GM19025 (cell line): ENCODE results near the gene CALR3.
"Not testable (repeated sequence)": the region's sequence is repeated elsewhere in the genome, so short reads cannot be mapped to it uniquely, and the experiment has no call there.

Source experiments
- ATAC-seq: cut with Tn5 transposase; IDR thresholded peaks from one replicate; pipeline ENCODE4 v1.9.1; 2021; ENCODE audit warnings: mild to moderate bottlenecking, low read depth, moderate library complexity; ENCODE audit not compliant: unreplicated experiment

The CALR3 gene

DNA sequence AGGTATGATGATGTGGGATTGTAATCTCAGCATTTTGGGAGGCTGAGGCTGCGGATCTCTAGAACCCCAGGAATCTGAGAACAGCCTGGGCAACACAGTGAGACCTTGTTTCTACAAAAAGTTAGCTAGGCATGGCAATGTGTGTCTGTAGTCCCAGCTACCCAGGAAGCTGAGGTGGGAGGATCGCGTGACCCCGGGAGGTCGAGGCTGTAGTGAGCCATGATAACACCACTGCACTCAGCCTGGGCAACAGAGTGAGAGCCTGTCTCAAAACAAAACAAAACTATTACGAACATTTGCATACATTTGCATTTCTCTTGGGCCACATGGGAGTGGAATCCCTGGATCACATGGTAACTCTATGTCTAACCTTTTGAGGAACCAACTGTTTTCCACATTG lies 1.9 kb upstream of the CALR3 start:
- ATAC-seq, result no peak

DNA sequence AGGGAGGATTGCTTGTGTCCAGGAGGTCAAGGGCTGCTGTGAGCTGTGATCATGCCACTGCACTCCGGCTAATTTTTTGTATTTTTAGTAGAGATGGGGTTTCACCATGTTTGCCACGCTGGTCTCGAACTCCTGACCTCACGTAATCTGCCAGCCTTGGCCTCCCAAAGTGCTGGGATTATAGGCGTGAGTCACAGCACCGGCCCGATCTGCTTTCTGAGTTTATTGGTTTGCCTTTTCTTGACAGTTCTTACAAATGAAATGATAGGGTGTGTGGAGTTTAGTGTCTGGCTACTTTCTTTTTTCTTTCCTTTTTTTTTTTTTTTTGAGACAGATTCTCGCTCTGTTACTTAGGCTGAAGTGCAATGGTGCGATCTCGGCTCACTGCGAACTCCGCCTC lies 1.1 kb upstream of the CALR3 start:
- no peak for ATAC-seq

DNA sequence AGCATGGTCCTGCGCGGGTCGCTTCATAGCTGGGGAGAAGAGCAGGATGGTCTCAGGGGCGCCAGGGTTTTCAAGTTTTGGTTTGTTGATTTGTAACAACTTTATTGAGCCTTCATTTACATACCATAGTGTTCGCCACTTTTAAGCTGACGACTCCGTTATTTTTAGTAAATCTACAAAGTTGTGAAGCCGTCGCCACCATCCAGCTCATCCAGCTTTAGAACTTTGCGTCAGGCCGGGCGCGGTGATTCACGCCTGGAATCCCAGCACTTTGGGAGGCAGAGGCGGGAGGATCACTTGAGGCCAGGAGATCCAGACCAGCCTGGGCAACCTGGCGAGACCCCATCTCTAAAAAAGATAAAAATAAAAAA lies 631 bp upstream of the CALR3 start:
- ATAC-seq, result no peak

DNA sequence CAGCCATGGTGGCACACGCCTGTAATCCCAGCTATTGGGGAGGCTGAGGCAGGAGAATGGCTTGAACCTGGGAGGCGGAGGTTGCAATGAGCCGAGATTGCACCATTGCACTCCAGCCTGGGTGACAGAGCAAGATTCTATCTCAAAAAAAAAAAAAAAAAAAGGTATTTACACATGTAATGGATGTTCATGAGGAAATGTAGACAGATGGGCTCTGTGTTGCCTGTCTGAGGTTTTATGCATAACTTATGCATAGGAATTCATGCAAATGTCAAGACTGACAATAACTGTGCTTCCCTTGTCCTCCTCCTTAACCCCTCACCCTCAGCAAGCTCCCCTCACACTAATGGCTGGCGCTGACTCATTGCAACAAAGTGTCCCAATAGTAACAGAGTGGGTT lies 9.5 kb downstream of the CALR3 start:
- ATAC-seq, result not testable (repeated sequence)

DNA sequence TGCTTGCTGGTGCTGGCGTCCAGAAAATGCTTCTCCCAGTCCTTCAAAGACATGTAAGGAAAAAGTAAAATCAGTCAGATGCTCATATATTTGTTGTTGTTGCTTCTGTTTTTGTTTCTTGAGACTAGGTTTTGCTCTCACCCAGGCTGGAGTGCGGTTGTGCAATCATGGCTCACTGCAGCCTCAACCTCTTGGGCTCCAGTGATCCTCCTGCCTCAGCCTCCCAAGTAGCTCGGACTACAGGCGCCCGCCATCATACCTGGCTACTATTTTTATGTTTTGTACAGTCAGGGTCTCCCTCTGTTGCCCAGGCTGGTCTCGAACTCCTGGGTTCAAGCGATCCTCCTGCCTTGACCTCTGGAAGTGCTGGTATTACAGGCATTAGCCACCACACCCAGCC lies 13.2 kb downstream of the CALR3 start:
- ATAC-seq, result no peak

DNA sequence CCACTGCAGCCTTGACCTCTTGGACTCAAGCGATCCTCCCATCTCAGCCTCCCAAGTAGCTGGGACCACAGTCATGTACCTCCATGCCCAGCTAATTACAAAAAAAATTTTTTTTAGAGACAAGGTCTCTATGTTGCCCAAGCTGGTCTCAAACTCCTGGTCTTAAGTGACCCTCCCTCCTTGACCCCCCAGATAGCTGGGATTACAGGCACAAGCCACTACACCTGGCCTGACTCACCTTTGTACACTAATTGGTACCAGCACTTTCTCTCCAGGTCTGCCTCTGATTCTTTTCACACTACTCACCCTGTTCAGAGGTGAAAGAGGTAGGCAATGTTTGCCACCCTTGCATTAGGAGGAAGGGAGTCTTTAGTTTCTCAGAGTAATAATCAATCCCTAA lies 18.7 kb downstream of the CALR3 start:
- ATAC-seq, result no peak

DNA sequence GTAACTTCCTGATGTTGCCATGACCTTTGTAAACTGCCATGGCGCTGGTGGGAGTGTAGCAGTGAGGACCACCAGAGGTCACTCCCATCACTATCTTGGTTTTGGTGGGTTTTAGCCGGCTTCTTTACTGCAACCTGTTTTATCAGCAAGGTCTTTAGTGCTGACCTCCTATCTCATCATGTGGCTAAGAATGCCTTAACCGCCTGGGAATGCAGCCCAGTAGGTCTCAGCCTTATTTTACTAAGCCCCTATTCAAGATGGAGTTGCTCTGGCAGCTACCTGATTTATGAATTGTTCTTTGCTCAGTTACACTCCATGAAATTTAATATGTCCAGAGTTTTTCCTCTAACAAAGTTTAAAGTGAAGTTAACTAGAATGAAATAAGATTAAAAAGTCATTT lies 19.6 kb downstream of the CALR3 start:
- ATAC-seq, result no peak

DNA sequence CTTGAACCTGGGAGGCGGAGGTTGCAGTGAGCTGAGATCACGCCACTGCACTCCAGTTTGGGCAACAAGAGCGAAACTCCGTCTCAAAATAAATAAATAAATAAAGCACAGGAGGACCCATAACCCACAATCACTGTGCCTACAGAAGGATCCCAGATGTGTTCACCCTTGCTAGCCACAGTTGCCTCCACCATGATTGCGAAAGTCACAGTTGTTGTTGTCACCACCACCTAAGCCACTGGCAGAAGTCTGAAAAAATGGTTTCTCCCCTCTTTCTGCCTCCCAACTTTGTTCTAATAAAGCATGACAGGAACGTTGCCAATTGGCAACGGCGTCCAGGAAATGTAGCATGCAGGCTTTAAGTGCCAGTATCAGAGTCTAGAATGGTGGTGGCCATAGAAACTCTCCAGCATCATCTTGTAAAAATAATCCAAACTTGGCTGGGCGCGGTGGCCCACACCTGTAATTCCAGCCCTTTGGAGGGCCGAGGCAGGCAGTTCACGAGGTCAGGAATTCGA lies 22.0 kb downstream of the CALR3 start:
- no peak for ATAC-seq

DNA sequence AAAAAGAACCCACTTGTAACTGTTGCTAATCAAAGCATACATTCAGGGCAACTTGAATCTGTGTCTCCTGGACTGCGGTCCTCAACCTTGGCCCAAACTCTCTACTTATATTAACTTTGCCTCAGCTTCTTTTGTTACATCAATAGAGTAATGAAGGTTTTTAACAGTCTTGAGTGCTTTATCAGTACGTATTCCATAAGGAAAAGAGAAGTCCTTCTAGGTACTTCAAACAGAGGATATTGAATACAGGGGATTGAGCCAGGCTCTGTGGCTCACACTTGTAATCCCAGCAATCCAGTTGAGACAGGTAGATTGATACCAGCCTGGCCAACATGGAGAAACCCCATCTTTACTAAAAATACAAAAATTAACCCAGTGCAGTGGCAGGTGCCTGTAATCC lies 23.0 kb downstream of the CALR3 start:
- no peak for ATAC-seq

DNA sequence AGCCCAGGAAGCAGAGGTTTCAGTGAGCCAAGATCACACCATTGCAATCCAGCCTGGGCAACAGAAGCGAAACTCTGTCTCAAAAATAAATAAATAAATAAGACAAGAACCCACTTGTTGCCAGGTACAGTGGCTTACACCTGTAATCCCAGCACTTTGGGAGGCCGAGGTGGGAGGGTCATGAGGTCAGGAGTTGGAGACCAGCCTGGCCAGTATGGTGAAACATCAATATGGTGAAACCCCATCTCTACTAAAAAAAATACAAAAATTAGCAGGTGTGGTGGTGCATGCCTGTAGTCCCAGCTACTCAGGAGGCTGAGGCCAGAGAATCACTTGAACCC lies 23.4 kb downstream of the CALR3 start:
- ATAC-seq, result not testable (repeated sequence)

DNA sequence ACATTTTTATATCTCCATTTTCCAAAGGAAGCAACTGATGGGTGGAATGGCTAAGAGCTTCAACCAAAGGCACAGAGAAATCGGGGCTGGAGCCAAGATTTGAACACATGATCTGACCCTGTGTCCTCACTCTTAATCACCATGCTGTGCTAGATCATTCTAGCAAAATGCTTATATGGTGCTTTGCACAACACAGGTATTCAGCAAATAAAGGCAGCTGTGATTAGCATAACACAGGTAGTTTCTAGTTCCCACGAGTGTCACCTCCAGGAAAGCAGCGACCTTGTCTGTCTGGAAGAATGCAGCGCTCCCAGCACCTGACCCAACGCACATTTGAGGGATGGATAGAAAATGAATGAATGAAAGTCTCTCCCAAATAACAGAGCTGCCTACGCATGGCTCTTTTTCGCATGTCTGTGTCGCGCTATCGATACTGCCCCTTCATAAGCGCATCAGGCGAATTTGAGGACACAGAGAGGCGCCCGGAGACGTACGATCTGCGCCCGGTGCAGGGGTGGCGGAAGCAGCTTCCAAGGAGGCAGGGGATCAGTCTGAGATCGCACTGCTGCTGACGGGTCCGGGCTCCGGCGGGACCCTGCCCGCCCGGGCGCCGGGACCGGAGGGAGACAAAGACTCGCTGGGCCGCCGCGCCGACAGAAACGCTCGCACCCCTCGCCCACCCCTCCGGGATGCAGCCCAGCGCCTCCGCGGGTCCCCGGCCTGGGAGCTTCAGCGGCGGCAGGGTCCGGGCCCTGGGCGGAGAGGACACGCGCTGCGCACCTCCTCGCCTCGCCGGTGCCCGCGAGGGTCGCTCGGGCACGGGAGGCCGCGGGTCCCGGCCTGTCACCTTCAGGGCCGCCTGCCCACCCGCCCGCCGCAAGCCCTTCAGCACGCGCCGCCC lies 24.8 kb downstream of the CALR3 start:
- ATAC-seq, result peak; percentile 16

DNA sequence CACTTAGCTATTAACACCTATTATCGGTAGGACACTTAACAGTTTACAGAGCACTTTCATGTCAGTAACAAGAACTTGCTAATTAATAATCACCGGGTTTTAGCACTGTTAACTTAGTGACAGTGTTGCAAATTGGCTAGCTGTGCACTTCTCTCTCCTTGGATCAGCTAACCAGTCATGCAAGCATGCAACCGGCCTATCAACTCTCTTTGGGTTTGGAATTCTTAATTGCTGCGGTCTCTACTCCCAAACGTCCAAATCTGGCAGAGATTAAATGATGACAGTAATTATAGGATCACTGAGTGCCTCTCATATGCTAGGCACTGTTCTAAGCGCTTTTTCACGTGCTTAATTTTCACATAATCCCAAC lies 25.4 kb downstream of the CALR3 start:
- no peak for ATAC-seq

DNA sequence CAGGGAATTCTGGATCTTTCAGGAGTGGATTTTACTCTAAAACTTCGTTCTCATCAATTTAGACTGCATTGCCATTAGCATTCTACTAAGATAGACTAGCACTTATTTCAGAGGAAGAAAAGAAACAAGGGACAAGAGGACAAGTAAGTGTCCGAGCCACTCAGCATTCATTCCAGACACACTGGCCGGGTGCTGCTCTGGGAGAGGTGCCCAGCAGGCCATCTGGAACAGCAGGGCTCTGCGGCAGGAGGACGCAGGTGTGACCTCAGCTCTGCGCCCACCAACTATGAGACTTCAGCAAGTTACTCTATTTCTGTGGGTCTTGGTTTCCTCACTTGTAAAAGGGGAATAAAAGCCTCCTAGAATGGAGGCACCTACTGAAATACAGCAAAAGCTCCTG lies 28.4 kb downstream of the CALR3 start:
- no peak for ATAC-seq

DNA sequence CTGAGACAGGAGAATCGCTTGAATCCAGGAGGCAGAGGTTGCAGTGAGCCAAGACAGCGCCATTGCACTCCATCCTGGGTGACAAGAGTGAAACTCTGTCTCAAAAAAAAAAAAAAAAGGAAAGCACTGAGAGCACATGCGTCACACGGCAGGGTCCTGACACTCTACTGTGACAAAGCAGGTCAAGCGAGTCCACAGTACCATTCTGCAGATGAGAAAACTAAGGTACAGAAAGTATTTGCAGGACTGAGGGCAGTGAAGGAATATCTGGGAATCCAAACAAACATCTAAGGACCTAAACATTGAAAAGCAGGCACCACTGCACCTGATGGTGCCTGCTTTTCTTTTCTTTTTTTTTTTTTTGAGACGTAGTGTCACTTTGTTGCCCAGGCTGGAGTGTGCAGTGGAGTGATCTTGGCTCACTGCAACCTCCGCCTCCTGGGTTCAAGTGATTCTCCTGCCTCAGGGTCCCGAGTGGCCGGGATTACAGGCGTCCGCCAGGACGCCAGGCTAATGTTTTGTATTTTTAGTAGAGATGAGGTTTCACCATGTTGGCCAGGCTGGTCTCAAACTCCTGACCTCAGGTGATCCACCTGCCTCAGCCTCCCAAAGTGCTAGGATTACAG lies 29.1 kb downstream of the CALR3 start:
- not testable (repeated sequence) for ATAC-seq

DNA sequence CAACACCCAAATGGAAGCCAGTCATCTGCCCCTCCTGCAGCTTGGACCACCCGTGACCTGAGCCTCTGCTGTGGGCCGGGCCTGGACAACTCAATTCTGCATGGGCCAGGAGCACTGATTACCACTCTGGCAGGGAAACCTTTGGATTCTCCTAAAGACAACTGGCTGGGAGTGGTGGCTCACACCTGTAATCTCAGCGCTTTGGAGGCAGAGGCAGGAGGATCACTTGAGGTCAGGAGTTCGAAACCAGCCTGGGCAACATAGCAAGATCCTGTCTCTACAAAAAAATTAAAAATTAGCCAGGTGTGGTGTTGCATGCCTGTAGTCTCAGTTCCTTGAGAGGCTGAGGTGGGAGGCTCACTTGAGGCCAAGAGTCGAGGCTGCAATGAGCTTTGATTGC lies 30.7 kb downstream of the CALR3 start:
- ATAC-seq, result no peak

DNA sequence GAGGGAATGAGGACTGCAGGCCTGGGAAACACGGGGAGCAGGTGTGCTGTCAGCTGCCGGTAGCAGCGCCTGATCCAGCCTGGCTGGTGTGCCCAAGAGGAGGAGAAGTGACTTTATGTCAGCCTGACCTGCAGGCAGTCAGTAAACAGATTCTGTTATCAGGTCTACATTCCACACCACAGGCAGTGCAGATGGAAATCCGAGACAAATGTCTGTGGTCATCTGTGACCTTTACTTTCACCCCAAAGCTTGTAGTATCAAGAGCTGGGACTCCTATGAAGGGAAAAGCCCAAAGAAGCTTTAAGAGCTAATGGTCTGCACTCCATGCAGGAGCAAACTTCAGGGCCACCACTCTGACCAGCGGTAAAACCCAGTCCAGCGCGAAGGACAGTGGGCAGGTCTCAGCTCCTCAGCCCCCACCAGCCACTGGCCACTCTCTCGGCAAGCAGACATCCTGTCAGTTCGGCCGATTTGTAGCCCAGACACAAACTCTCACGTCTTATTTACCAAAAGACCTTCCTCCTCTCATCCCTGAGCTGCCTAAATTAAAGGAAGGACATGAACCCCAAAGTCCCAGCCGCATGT lies 31.9 kb downstream of the CALR3 start:
- no peak for ATAC-seq

DNA sequence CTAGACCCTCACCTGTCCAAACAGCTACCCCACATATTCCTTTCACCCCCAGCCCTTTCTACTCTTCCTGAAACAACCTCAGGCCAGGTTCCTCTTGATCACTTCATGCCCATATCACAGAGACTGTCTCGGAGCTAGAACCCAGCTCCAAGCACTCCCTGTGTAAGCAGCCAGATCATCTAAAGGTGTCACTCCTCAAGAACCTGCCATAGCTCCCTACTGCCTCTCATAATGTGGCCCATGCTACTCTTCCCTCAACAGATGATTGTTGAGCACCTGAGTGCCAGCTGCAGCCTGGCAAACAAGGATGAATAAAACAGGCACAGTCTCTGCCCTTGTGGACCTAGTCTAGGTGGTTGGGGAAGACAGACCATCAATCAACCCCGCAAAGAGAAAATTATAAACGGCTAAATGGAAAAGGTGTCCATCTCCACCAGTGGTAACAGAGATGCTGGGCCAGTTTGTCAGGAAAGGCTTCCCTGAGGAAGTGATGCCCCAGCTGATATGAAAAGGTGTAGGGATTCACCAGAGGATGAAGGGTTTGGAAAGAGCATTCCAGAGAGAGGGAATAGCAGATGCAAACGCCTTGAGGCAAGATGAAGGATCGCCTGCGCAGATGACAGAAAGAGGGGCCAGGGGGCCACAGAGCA lies 32.5 kb downstream of the CALR3 start:
- ATAC-seq, result no peak

DNA sequence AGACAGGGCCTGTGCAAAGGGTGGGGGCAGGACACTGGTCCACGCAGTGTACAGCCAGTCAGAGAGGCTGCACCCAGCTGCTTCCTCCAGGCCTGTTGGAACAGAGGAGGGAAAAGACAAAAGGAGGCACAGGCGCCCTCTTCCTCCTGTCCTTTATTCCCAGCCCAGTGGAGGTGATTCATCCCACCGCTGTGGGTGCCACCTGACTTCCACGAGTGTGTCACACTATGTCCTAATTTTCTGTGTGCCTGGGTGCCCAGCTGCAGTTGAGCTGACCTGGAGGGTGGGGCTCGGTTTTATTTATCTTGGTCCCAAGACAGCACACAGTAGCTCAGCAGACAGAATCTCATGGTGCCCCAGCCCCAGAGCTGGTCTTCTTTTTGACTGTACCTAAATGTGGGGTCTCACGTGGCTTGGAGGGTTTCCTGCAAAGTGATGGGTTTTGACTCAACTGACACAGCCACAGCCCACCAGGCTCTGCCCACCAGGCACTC lies 33.2 kb downstream of the CALR3 start:
- no peak for ATAC-seq

DNA sequence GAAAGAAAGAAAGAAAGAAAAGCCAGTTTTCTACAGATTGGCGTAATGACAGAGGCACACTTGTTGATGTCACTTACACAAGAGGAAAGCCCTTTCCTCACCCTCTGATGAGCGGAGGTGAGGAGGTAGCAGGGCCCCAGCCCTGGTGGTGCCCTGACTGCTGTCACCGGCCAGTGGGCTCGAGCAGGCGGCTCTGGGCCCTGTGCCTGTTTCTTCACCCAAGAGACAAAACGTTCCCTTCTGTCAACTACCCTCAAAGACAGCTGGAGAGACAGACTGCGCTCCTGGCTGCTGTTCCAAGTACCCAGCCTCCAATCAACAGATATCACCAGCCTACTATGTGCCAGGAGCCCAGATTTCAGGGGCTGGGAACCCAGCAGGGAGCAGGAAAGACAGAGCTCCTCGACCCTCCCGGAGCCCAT lies 34.3 kb downstream of the CALR3 start:
- ATAC-seq, result no peak

DNA sequence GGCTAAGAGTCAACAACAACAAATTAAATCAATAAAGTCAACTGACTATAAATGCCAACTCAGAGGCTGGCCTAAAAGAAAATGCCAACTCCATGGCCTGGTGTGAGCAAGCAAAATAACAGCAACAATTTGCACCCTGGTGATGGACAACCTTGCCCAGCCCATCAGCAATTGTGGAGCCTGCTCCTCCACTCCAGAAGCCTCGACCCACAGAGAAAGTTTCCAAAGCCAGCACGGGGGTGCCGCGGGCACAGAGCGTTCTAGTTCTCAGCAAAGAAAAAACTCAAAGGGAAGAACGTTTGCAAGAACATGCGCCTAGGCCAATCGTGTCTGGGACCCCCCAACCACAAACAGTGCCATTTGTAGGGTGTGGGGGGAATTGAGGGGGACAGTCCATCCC lies 35.5 kb downstream of the CALR3 start:
- no peak for ATAC-seq

DNA sequence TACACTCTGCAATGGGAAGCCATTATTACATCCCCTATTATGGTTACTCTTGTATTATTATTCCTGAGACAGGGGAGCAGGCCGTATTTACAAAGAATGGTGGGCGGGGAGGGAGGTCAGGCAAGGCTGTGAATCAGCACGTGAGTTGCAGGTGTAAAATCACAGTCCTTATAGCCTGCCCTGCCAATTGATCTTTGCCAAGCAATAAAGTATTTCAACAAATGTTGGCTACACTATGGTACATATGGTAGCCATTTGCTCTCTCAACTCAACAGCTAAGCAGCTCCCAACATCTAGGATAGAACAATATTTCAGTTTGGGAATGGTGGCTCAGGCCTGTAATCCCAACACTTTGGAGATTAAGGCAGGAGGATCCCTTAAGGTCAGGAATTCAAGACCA lies 36.3 kb downstream of the CALR3 start:
- no peak for ATAC-seq
